MM.1S (cell line): ENCODE data around the gene TFCP2L1.

ENCODE experiments used
- EZH2 ChIP-seq: fragments of 300-600 bp; sonication (generic); optimal IDR thresholded peaks from 2 replicates; pipeline ENCODE3; 2017; ENCODE audit warnings: low read depth, mild to moderate bottlenecking, antibody characterized with exemption, low read length, mixed read lengths
- EZH2phosphoT487 ChIP-seq: fragments of 300-600 bp; sonication (generic); IDR thresholded peaks from 2 replicates; pipeline ENCODE4 v1.6.1; 2018; ENCODE audit warnings: antibody characterized with exemption, low read length
- TF ChIP-seq, protein P1 (sequence below): fragments of 300-600 bp; sonication (generic); IDR thresholded peaks from 2 replicates; pipeline ENCODE4 v1.5.1; 2016; ENCODE audit warnings: antibody characterized with exemption, low read length, mixed read lengths

DNA sequence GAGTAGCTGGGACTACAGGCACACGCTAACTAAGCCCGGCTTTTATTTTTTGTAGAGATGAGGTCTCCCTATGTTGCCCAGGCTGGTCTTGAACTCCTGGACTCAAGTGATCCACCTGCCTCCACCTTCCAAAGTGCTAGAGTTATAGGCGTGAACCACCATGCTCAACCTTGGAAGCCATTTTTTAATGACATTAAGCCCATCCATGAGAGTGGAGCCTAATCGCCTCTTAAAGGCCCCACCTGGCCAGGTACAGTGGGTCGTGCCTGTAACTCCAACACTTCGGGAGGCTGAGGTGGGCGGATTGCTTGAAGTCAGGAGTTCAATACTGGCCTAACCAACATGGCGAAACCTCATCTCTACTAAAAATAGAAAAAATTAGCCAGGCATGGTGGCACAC lies 41.6 kb upstream of the TFCP2L1 start:
- TF ChIP-seq, protein P1, sequence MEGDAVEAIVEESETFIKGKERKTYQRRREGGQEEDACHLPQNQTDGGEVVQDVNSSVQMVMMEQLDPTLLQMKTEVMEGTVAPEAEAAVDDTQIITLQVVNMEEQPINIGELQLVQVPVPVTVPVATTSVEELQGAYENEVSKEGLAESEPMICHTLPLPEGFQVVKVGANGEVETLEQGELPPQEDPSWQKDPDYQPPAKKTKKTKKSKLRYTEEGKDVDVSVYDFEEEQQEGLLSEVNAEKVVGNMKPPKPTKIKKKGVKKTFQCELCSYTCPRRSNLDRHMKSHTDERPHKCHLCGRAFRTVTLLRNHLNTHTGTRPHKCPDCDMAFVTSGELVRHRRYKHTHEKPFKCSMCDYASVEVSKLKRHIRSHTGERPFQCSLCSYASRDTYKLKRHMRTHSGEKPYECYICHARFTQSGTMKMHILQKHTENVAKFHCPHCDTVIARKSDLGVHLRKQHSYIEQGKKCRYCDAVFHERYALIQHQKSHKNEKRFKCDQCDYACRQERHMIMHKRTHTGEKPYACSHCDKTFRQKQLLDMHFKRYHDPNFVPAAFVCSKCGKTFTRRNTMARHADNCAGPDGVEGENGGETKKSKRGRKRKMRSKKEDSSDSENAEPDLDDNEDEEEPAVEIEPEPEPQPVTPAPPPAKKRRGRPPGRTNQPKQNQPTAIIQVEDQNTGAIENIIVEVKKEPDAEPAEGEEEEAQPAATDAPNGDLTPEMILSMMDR: no peak
- no peak for TF ChIP-seq EZH2phosphoT487
- TF ChIP-seq EZH2: no peak
